HEK293 (cell line): ENCODE results near the gene LGI4.

Source experiments
- PRDM6 ChIP-seq: fragments of 450-650 bp; formaldehyde crosslinking; IDR thresholded peaks from 2 replicates; pipeline ENCODE4 v1.5.1; 2017; ENCODE audit warnings: missing biosample characterization, missing genetic modification characterization
- TCF7L2 ChIP-seq: IDR thresholded peaks from 2 replicates; pipeline ENCODE4 v1.6.1; 2011; ENCODE audit warnings: low read depth, mild to moderate bottlenecking, inconsistent platforms, low read length, moderate library complexity, borderline replicate concordance

DNA sequence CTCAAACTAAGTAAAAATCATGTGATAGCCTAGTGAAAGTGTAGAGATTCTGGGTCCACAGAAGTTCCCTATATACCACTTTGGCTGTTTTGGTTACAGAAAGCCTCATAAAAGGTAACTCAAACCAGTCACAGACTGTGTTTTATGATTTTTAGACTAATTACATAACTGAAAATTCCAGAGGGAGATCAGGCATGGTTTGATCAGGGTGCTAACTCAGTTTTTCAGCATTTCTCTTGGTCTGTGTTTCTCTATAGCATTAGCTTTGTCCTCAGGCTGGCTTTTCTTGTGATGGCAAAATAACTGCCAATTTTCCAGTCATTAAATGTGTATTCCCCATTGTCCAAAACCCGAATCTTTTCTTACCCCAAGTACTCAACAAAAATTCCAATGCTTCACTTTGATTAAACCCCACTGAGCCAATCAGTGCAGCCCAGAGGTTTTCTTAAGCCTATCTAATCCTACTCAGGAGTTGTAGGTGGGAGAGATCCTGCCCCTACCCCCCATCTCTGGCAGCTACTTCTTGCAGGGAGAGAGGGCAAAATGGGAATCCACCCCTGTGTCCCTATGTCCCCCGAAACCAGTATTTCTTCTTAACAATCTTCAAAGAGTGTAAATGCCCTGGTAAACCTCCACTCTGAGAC is 27.8 kb downstream of the LGI4 start:
- no peak for TF ChIP-seq PRDM6 (tag by site-specific recombination)
- TF ChIP-seq TCF7L2: no peak
